SK-N-SH treated with all-trans-retinoic acid at 6 μM for 48 hours (cell line): ENCODE measurements around the gene EXOC1L.

ENCODE experiments used
- PATZ1 ChIP-seq: fragments of 250-450 bp; sonication (Bioruptor Pico); IDR thresholded peaks from 2 replicates; pipeline ENCODE4 v1.8.0; 2020; ENCODE audit warnings: mild to moderate bottlenecking, moderate library complexity, borderline replicate concordance
- POU6F1 ChIP-seq: fragments of 250-450 bp; sonication (Bioruptor Pico); IDR thresholded peaks from 2 replicates; pipeline ENCODE4 v1.8.0; 2021; ENCODE audit warnings: low read depth, mild to moderate bottlenecking, moderate library complexity, borderline replicate concordance
- ZC3H10 ChIP-seq: fragments of 250-450 bp; sonication (Bioruptor Pico); IDR thresholded peaks from 2 replicates; pipeline ENCODE4 v1.5.1; 2021; ENCODE audit warnings: mild to moderate bottlenecking, moderate library complexity
- ZFP3 ChIP-seq: fragments of 250-450 bp; sonication (Bioruptor Pico); IDR thresholded peaks from 2 replicates; pipeline ENCODE4 v1.5.0; 2020; ENCODE audit warnings: mild to moderate bottlenecking, moderate library complexity

GRCh38 chr4:55784747-55785146, 34.8 kb upstream of the EXOC1L start:
- no peak for TF ChIP-seq ZFP3
- no peak for TF ChIP-seq PATZ1 (CRISPR knock-in tag)
- TF ChIP-seq ZC3H10 (CRISPR knock-in tag) = no peak
- no peak for TF ChIP-seq POU6F1 (CRISPR knock-in tag)
